Fibroblast of pulmonary artery (primary cell): ENCODE results near the gene ARHGEF37.
"Not testable (repeated sequence)": the region's sequence is repeated elsewhere in the genome, so short reads cannot be mapped to it uniquely, and the experiment has no call there.

ENCODE experiments used
- DNase-seq: peaks from one replicate; pipeline ENCODE4 v3.0.0-alpha.2; 2010; ENCODE audit warnings: low read depth
- H3K4me3 ChIP-seq: replicated peaks from 2 replicates; pipeline ENCODE4 v1.5.1; 2011; ENCODE audit warnings: low read depth, mild to moderate bottlenecking, control low read depth, low read length, moderate library complexity
- CTCF ChIP-seq: IDR thresholded peaks from 2 replicates; pipeline ENCODE4 v1.5.1; 2011; ENCODE audit warnings: mild to moderate bottlenecking, control low read depth, low read length, inconsistent platforms; ENCODE audit errors: missing control alignments

ARHGEF37 gene

DNA sequence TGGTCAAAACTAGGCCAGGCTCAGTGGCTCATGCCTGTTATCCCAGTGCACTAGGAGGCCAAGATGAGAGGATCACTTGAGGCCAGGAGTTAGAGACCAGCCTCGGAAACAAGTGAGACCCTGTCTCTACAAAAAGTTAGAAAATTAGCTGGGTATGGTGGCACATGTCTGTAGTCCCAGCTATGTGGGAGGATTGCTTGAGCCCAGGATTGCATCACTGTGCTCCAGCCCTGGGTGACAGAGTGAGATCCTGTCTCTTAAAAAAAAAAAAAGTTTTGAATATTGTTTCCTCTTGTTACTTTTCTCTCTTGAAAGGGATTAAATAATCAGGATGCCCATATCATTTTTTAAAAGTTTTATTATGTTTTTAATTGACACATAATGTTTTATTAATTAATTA, 7.6 kb downstream of the ARHGEF37 start:
- no peak for TF ChIP-seq CTCF
- DNase-seq: peak; percentile 25
- no peak overlapping the region for H3K4me3 ChIP-seq

DNA sequence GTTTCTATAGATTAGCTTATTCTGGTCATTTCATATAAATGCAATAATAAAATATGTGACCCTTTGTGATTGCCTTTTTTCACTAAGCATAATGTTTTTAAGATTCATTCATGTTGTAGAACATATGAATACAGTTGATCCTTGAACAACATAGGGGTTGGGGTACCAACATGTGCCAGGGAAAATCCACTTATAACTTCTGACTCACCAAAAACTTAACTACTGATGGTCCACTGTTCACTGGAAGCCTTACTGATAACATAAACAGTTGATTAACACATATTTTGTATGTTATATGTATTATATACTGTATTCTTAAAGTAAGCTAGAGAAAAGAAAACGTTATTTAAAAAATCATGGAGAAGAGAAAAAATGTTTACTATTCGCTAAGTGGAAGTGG, 12.1 kb downstream of the ARHGEF37 start:
- H3K4me3 ChIP-seq: no peak overlapping the region
- no peak for TF ChIP-seq CTCF
- DNase-seq: no peak

- no peak for TF ChIP-seq CTCF
- no peak overlapping the region for H3K4me3 ChIP-seq
- no peak for DNase-seq
Measured at GRCh38 chr5:149594206-149594895, 13.1 kb downstream of the ARHGEF37 start.

GRCh38 chr5:149595105-149595504, 13.8 kb downstream of the ARHGEF37 start:
- not testable (repeated sequence) for DNase-seq, H3K4me3 ChIP-seq

DNA sequence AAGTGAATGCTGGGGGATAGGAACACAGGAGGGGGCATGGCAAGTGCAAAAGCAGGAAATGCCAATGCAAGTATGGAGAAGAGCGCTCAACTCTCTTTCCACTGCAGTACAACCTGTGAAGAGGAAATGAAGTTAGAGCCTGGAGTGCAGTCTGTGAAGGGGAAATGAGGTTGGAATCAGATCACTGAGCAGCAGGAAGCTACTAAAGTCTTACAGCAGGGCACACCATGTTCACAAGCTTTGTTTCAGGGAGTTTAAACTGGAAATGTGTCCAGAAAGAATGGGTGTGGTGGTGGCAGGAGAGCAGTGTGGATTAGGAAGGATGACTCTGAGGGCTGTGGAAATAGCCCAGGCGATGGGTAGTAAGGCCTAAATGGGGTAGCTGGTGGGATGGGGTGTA, 15.4 kb downstream of the ARHGEF37 start:
- no peak overlapping the region for H3K4me3 ChIP-seq
- TF ChIP-seq CTCF: no peak
- DNase-seq: no peak

DNA sequence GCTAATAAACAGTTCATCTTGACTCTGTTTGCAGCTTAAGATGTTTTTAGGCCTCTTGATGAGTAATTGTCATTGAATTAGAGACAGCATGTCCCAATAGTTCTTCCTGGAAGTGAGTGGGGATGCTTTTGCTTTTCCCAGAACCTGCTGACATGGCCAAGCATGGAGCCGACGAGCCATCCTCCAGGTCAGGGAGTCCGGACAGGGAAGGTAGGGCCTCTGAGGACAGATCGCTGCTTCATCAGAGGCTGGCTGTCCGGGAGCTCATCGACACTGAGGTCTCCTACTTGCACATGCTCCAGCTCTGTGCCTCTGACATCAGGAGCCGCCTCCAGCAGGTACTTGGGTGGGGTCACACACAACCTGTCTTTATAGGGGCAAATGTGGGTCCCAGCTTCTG, 16.3 kb downstream of the ARHGEF37 start:
- DNase-seq: no peak
- H3K4me3 ChIP-seq: no peak overlapping the region

GRCh38 chr5:149598234-149598633, 16.9 kb downstream of the ARHGEF37 start:
- not testable (repeated sequence) for H3K4me3 ChIP-seq, DNase-seq

More for the DNA sequence above, 16.3 kb downstream of the ARHGEF37 start:
- TF ChIP-seq CTCF: no peak

- no peak for DNase-seq
- H3K4me3 ChIP-seq: no peak overlapping the region
- TF ChIP-seq CTCF: no peak
Measured at GRCh38 chr5:149598966-149599365, 17.7 kb downstream of the ARHGEF37 start.
